ENCODE results near the gene CASP8. TPM values are rescaled to one million over a fixed set of nuclear protein-coding genes. Genes with fewer than 3 reads are reported as not detected.

The CASP8 gene
- total RNA-seq, 1 donor from 2014 or later, result 84.4 TPM

GRCh38 chr2:201220102-201220570, 40.2 kb upstream of the CASP8 start:
- Mint-ChIP-seq H3K4me1 (peaks cover 20% of the 10 kb centered on the region), H3K27ac (peak overlapping the region; percentile 47)
- peak; percentile 42 for ATAC-seq (ENCODE audit: low read depth)

DNA sequence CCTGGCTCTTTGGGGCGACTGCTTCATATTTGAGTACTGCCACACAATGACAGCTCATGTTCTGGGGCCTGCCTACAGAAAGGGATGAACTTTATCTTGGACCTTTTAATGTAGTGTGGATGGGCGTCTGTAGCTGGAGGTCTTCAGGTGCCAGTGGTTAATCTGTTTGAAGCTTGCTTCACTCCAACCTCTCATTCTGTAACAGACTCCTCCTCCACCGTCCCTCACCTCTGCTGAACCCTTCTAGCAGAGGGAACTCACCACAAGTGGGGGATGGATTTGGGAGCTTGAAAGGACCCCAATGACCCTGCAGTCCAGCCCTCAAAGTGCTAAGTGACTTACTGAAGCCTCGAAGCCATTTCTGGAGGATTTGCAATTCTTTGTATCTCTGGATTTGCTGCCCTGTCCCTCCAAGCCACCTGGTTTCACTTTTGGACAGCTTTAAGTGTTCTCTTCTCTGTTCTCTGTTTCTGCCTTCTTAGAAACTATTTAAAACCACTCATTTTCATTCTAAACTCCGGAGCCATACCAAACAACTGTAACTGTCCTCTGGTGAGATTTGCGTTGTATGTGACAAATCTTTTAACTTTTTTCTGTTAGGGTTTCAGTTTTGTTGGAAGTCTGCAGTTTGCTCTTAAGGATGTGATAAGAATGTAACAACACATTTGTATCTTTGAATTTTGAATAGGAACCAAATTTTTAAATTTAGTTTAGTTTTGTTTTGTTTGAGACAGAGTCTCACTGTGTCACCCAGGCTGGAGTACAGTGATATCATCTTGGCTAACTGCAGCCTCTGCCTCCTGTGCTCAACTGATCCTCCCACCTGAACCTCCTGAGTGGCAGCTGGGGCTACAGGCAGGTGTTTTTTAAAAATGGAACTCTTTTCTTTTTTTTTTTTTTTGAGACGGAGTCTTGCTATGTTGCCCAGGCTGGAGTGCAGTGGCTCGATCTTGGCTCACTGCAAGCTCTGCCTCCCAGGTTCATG, 37.0 kb upstream of the CASP8 start:
- TF ChIP-seq, protein P1, sequence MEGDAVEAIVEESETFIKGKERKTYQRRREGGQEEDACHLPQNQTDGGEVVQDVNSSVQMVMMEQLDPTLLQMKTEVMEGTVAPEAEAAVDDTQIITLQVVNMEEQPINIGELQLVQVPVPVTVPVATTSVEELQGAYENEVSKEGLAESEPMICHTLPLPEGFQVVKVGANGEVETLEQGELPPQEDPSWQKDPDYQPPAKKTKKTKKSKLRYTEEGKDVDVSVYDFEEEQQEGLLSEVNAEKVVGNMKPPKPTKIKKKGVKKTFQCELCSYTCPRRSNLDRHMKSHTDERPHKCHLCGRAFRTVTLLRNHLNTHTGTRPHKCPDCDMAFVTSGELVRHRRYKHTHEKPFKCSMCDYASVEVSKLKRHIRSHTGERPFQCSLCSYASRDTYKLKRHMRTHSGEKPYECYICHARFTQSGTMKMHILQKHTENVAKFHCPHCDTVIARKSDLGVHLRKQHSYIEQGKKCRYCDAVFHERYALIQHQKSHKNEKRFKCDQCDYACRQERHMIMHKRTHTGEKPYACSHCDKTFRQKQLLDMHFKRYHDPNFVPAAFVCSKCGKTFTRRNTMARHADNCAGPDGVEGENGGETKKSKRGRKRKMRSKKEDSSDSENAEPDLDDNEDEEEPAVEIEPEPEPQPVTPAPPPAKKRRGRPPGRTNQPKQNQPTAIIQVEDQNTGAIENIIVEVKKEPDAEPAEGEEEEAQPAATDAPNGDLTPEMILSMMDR (IDR thresholded peaks at IDR 0.05), result no peak
- CTCF ChIA-PET, result interaction anchor here (0.7 to 1.1 kb wide), 2 partner anchors 9 to 40 kb away, joined by 5 to 6 read pairs; partner anchors contain the start of gene CASP10
- Mint-ChIP-seq H3K4me1 (peaks cover 22% of the 10 kb centered on the region), H3K27ac (peak overlapping the region; percentile 3), H3K36me3 (ENCODE audit: low read depth) (peaks cover 13% of the 10 kb centered on the region), H3K9me3 (no peaks in the 10 kb centered on the region), H3K4me3 (no peak overlapping the region), H3K27me3 (no peaks in the 10 kb centered on the region)
- intact Hi-C loops (cut with micrococcal nuclease), result no loop called here
- POLR2A ChIA-PET, result interaction anchor here (0.6 to 1.7 kb wide), 4 partner anchors 9 to 30 kb away, joined by 3 to 10 read pairs (median 4); no protein-coding TSS in a partner anchor
- ATAC-seq (ENCODE audit: low read depth) (peak; percentile 47), DNase-seq (no peak)

More at GRCh38 chr2:201220102-201220570, 40.2 kb upstream of the CASP8 start:
- no peak overlapping the region for H3K4me3 Mint-ChIP-seq
- H3K27me3 Mint-ChIP-seq, result no peaks in the 10 kb centered on the region
- no peaks in the 10 kb centered on the region for H3K9me3 Mint-ChIP-seq
- peaks cover 40% of the 10 kb centered on the region for H3K36me3 Mint-ChIP-seq (ENCODE audit: low read depth)
- TF ChIP-seq, protein P1 (IDR thresholded peaks at IDR 0.05), result no peak
- POLR2A ChIA-PET, result interaction anchor here (0.7 to 2.6 kb wide), 4 partner anchors 11 to 306 kb away, joined by 3 to 16 read pairs (median 8); no protein-coding TSS in a partner anchor
- CTCF ChIA-PET, result interaction anchor here (1.0 to 2.6 kb wide), 6 partner anchors 10 to 257 kb away, joined by 3 to 18 read pairs (median 4); partner anchors contain the start of genes CASP10 and ORC2
- no peak for DNase-seq
- intact Hi-C loops (cut with micrococcal nuclease), result loop anchor here (1.0 kb wide), 1 partner anchor 11 kb away; no protein-coding TSS in a partner anchor

DNA sequence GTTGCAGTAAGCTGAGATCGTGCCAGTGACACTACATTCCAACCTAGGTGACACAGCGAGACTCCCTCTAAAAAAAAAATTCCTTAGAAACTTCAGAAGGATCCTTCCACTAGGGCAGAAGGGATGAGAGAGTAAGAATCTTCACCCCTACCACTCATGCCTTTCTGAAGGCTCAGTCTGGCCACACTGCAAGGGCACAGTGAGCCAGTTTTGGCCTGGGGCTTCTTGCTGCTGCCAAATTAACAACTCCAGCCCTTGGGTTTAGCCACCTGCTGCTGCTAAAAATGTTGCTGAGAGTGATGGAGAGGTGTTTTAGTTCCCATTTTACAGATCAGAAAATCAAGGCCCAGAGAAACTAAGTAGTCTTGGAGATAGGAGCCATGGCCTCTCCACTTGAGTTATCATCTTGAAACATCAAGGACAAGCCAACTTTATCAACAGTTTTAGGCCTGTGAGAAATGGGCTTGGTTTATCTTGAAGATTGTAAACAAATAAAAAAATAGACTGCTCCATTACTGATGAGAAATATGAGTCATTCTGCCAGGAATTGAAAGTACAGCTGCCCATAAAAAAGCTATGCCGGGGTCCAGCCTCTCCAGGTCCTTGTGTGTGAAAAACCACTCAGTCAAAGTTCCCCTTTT, 31.9 kb upstream of the CASP8 start:
- Mint-ChIP-seq H3K4me1 (peaks cover 29% of the 10 kb centered on the region), H3K4me3 (no peak overlapping the region), H3K9me3 (no peaks in the 10 kb centered on the region), H3K27ac (peak overlapping the region; percentile 24), H3K27me3 (no peaks in the 10 kb centered on the region), H3K36me3 (ENCODE audit: low read depth) (peaks cover 1% of the 10 kb centered on the region)
- ChIA-PET POLR2A (interaction anchor here (0.8 kb wide), 1 partner anchor 43 kb away, joined by 3 read pairs; no protein-coding TSS in a partner anchor), CTCF (interaction anchor here (1.5 kb wide), 1 partner anchor 46 kb away, joined by 4 read pairs; the partner anchor contains the start of gene CASP10)
- no peak for DNase-seq
- TF ChIP-seq, protein P1 (IDR thresholded peaks at IDR 0.05), result no peak
- intact Hi-C loops (cut with micrococcal nuclease), result no loop called here
- ATAC-seq (ENCODE audit: low read depth), result no peak

DNA sequence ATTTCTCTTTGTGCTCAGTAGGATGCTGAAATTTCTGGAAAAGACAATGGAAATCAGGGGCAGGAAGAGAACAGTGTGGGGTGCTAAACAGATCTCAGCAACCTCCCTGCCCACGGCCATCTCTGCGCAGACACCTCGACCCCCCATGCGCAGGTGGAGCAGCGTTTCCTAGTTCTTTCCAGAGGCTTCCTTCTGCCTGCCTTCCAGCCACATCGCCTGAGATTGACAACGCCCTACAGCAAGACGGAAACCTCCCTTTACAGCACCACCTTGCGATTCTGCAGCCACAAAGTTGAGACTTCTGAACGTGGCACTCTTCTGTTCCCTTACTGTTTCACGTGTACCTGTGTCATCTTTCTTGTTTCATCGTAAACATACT, 31.4 kb upstream of the CASP8 start:
- peaks cover 30% of the 10 kb centered on the region for H3K4me1 Mint-ChIP-seq
- no peak for DNase-seq
- CTCF ChIA-PET, result no interaction called here

More for the DNA sequence above, 31.4 kb upstream of the CASP8 start:
- intact Hi-C loops (cut with micrococcal nuclease), result no loop called here
- H3K9me3 Mint-ChIP-seq, result no peaks in the 10 kb centered on the region
- H3K36me3 Mint-ChIP-seq (ENCODE audit: low read depth), result peaks cover 4% of the 10 kb centered on the region
- TF ChIP-seq, protein P1 (IDR thresholded peaks at IDR 0.05), result no peak
- POLR2A ChIA-PET, result interaction anchor here (0.8 kb wide), 1 partner anchor 43 kb away, joined by 3 read pairs; no protein-coding TSS in a partner anchor
- no peak overlapping the region for H3K4me3 Mint-ChIP-seq
- ATAC-seq (ENCODE audit: low read depth), result no peak
- H3K27ac Mint-ChIP-seq, result peak overlapping the region; percentile 24
- H3K27me3 Mint-ChIP-seq, result no peaks in the 10 kb centered on the region
